CD4-positive, alpha-beta T cell treated with Interleukin-15 for 1 hour (primary cell): Measurements from ENCODE around the gene ZNF532.

Source experiments
- DNase-seq: peaks from one replicate; pipeline ENCODE4 v3.0.0-alpha.2; 2020

Gene ZNF532

DNA sequence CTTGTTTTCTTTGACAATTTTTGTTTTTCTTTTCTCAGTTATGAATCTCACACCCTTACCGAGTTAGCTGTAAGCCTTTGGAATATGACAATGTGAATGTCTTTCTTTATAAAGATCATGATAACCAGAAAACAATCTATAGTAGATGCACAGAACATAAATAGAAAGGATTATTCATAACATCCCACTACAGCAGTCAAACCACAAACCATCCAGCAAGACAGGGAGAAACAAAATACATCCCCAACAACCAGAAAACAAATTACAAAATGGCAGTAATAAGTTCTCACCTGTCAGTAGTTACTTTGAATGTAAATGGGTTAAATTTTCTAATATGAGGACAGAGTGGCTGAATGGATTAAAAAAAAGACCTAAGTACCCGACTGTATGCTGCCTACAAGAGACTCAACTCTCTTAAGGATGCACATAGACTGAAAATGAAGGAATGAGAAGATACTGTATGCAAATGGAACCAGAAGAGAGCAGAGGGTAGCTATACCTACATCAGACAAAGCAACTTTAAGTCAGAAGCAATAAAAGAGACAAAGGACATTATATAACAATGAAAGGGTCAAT, 124.6 kb downstream of the ZNF532 start:
- no peak for DNase-seq

DNA sequence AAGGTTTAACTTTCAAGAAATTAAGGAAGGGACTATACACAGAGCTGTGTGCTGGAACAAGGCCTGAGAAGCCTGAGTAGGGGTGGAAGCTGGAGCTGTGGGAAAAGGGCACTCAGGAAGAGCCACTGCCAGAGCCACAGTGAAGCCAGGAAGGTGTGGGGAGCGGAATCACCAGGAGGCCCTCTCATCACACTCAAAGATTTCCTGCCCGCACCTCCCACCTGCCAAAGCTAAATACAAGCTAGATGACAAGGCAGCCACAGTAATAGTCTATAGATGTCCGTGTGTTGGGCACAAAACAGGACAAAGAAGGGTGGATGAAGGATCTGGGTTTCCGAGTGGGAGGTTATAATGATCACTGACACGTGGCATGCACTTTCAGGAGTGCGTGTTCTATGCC, 126.0 kb downstream of the ZNF532 start:
- DNase-seq: no peak

DNA sequence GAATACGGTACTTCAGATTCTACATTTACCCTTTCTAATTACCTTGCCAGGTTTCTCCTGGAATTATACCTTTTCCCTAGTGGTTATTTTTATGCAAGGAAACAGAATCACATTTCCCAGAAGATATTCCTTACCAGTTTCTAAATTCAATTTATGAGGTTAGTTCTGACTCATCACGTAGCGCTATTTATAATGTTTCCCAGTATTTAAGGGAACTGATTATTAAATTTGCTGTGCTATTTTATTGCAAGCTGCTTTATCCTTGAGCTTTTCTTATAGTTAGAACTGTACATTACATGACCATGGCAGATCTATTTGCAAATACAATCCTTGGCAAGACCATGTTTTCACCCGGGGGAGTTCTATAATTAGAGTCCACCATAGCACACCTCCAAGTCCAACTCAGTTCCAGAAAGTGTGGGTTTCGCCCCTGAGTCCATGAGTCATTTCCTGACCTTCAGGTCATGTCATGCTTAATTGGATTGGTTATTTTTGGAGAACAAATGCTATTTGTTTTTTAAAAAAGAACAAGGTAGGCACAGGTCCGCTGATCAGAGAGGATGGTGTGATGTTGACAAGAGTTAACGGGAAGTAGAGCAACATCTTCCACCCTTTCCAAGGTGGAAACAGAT, 126.6 kb downstream of the ZNF532 start:
- no peak for DNase-seq

DNA sequence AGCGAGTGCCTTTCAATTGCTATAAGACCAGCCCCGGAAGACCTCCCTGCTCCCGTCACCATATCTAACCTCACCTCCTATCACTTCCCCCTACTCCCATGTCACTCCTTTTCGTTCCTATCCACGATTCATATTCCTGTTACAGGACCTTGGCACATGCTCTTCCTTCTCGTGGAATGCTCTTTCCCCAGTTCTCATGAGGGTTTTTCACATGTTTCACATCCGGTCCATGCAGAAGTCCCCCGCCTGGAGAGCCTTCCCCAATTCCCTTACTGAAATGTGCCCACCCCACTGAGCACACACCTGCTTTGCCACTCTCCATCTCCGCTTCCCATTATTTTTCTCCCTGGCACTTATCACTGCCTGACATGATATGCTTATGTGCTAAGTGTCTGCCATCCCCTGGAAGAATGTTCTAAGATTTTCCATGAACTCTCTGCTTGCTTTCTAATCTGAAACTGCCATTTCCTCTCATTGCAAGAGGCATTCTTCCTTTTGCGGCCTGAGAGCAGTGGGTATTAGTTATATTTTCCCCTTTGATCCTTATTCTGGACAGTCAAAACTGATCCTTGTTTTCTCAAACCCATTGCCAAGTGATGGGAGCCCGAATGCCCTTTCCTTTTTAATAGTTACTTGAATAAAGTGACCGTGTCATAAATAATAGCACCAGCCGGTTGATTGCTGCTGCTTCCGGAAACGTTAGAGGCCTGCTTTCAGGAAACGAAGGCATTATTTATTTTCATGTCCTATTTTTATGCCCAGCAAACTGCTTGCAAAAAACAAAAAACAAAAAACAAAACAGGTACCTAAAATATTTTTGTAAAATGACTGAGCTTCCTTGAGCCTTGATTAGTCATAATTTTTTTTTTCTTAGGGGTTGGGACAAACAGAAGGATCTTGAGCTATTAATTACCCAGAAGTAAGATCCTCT, 127.9 kb downstream of the ZNF532 start:
- no peak for DNase-seq

DNA sequence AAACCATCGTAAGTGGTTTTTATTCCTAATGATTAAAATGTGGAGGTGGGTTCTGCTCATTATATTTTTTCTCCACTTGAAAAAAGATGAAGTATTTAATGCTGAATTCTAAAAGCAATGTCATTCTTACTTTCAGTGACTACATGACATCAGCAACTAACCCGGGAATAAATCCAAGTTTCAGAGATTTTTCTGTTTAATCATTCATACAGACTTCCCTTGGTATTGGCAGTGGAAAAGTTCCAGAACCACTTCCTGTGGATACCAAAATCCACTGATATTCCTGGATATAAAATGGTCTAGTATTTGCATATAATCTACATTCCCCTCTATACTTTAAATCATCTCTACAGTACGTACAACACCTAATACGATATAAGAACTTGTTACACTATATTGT, 128.6 kb downstream of the ZNF532 start:
- no peak for DNase-seq

DNA sequence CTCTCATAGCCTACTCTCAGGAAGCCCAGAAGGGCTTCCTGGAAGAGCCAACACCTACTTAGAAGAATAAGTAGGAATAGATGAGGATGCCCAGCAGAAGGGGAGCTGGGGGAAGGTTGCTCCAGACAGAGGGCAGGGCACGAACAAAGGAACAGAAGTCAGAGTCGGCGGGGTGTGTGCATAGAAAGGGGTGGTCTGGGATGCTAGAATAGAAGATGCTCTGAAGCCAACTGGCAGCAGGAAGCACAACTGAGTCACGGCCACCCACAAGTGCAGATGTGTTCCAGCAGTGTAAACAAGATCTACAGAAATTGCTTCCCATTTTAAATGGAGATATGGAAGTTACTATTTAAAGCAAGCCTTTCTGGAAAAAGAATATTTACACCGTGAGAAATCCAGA, 131.0 kb downstream of the ZNF532 start:
- DNase-seq: no peak

DNA sequence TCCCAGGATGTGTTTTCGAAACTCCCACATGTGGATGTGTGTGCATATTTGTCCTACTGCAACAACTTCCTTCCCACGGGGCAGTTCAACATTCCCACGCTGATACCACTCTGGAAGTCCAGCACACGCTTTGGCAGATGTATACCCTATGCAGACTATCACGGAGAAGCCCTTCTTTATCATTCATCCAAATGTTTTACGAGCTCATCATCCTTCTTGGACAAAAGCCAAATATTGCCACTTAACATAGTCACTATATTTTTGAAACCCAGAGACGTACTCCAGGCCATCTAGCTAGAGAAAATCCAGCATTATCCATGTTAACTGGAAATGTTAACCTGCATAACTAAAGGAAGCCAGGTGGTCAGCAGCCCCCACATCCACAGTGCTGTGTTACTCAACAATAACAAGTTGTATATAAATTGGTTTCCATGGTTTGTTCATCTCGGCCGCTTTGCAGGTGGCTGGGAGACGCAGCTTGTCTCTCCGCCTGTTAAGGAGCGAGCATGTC, 131.5 kb downstream of the ZNF532 start:
- DNase-seq: no peak

DNA sequence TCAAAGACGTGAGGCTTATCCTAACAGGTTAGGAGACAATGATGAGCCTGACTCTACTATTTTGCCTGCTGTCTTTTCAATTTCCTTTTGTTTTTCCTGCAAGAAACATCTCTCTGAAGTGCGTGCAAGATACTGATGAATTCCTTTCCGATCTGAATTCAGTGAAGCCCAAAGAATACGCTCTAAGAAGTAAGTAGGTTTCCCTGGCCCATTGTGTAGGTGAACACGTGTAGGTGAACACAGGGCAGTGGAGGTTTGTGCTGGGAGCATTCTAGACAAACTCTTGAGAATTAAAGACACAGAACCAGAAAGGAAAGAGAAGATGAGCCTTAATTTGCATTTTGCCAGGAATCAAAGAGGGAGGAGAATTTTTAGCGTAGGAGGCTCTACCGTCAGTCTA, 132.0 kb downstream of the ZNF532 start:
- DNase-seq: no peak

DNA sequence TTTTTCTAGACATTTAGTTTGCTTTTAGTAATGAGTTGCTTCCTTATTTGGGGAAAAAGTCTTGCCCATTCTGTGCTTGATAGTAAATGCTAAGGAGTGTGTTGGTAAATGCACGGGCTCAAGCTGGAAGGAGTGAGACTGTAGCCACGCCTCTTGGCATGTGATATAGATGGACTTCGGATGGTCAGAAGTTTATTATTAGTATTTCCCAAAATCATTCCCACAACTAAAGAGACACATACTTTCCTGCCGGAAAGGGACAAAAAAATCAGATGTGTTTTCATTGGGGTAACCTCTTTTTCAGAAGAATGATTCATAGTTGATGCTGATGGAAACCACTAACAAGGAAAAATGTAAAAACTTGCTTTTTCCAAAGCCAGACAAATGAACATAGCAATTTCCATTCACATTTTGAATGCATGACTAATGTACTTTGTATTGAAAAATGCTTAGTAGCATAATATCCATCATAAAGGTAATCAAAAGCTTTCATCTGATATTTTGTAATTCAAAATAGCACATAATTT, 133.2 kb downstream of the ZNF532 start:
- DNase-seq: no peak

DNA sequence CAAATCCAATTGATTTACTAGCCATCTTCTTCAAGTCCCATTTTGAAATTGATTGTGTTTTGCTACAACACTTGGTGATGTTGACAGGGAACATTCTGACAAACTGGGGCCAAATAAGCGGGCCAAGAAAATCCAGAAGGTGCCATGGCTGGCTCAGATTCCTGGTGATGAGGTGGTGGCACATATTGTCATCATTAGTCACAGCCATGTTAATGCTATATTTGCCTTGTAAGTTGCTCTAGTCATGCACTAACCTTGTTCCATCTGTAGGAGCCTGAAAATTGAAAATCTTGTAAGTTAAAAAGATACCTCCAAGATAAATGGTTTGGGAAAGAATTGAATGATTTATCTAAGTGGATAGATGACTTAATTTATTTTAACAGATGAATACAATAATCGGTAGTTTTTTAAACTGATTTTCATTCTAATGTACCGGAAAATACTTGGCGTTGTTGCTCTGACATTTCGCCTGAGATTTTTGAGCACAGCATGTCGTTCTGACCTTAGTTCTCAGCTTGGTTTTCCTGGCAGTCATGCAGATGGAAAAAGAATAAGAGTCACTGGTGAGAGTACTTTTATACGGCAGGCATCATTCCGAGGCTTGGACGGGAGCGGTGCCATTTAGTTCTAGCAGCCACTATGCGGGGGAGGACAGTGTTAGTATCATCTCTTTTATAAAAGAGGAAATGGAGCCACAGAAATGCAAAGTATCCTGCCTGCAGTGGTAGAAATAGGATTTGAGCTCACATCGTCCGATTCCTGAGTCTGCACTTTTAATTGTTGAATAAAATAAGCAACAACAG, 133.9 kb downstream of the ZNF532 start:
- no peak for DNase-seq

DNA sequence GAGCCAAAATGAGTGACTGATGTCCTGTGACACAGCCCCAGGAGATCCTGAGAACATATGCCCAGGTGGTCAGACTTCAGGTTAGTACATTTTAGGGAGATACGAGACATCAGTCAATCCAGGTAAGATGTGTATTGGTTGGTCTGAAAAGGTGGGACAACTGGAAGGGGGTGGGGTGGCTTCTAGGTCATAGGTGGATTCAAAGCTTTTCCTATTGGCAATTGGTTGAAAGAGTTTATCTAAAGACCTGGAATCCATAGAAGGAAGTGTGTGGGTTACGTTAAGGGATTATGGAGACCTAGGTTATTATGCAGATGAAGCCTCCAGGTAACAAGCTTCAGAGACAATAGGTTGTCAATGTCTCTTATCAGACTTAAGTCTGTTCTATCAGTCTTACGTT, 136.5 kb downstream of the ZNF532 start:
- no peak for DNase-seq

DNA sequence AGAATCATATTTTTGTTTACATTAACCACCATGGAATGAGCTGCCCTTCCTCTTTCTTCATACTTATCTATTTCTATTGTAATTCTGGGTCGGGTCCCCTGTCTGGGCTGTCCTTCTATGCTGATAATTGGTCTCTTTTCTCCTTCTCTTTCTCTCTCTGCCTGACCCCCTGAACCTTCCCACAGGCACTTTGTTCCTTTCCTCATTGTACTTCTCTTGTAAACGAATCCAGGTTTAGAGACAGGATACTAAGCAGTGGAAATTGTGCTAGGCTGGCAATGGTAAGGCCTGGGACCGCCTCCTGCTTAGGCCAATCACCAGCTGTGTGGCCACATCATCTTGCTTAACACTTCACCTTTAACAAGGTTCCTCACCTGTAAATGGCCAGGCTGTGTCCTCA, 137.0 kb downstream of the ZNF532 start:
- DNase-seq: no peak

DNA sequence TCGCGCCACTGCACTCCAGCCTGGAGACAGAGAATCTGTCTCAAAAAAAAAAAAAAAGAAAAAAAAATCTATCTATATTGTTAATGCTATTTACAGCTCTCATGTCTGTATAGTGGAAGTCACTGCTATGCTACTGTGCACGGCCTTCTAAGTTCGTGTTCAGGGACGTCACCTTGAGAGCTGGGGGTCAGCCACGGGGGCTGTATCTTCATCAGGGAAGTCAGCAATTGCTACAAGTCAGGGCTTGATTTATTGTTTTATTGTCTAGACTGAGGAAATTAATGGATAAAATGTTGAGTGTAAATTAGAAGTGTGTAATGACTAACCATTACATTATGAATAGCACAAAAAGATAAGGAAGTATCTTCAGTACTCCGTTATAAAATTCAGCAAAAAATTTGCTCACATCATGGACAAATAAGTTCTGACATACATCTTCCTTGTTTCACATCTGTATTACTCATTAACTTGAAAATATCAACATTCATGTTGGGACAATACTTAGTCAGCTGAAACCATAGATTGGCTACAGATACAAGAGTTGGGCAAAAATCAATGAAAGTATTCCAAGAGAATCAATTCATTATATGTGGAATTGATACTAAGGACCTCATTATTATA, 138.4 kb downstream of the ZNF532 start:
- DNase-seq: no peak

DNA sequence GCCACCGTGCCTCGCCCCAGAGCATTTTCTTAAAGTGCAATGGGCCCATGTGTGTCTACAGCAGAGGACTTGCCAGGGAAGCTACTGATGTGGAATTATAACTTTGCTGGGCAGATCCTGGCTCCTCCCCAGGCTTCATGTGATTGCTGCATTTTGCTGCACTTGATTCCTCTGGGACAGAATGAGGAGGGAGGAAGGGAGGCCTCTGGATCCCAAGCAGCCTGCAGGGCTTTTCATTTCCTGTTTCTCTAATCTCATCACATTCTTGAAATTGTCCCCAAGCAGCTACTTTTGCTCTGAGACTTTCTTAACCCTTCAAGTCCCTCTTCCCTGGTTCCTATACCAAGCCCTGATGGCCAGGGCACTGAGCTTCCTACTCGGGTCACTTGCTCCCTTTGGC, 140.6 kb downstream of the ZNF532 start:
- DNase-seq: no peak

DNA sequence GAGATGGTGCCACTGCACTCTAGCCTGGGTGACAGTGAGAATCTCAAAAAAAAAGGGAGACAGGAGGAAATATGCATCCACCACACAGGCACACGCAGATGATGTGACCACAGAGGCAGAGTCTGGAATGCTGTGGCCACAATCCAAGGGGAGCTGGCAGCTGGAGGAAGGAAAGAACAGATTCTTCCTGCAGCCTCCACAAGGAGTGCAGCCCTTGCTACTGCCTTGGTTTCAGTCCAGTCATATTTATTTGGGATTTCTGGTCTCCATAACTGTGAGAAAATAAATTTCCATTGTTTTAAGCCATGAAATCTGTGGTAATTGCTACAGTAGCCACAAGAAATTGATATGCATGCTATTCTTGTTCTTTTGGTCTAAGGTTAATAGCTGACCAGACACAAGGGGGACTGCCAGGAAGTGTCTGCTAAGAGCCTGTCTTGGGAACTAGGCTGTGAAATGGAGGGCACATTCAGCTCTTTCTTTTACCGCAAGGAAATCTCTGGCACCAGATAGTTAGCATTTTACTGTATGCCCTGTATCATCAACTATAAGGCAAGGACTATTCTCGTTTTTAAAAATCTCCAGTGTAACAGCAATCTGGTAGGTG, 141.9 kb downstream of the ZNF532 start:
- no peak for DNase-seq

DNA sequence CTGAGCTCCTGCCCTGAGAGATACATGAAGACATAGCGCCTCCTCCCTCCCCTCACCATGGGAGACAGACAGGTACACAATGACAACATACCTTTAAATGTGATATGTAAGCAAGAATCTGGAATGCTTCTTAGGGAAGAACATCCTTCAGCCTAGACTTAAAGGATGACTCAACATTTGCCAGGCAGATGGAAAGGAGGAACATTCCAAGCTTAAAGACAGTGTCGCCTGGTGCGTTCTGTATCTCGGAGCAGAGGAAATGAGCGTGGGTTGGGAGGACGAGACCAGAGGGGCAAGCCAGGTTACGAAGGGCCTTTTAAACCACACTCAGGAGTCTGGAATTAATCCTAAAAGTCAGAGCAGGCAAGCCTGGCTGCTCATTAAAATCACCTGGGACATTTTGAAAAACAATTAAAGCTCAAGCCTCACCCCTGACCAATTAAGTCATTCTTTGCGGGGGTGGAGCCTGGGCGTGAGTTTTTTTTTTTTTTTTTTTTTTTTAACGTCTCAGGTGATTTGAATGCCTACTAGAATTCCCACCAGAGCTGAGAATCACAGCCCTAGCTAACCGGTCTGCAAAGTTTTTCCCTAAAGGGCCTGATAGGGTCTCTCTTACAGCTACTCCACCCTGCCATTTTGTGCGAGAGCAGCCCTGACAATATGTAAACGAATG, 143.8 kb downstream of the ZNF532 start:
- DNase-seq: no peak

DNA sequence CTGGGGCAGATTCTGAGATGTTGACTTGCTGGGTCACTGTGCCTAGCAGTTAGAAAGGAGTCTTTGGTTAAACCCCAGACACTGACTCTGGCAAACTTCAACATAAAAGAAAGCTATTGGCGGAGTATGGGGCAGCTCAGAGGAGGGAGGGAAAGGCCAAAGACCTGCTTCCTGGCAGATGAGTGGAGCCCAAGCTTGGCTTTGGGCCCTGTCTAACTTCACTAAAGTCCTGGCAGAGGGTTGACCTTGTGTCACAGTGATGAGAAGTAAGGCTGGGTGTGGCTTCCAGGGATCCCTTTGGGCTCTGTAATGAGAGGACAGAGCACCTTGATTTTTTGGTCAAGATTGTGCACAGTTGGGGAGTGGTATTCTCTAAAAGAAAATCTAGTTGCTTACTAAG, 145.2 kb downstream of the ZNF532 start:
- DNase-seq: no peak

DNA sequence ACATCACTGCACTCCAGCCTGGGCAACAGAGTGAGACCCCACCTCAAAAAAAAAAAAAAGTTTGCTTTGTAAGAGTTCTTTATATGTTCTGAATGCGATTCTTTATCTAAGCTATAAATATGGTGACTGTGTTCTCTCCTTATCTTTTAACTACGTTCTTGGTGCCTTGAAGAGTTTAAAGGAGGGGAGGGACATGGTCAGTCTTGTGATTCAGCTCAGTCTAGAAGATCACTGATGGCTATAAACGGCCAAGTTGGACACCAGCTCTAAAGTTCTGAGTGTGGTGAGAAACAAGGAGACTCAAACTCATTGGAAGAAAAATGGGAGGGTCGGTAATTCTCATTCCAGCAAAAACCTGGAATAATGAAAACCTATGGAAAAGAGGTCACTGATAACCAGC, 146.6 kb downstream of the ZNF532 start:
- no peak for DNase-seq

DNA sequence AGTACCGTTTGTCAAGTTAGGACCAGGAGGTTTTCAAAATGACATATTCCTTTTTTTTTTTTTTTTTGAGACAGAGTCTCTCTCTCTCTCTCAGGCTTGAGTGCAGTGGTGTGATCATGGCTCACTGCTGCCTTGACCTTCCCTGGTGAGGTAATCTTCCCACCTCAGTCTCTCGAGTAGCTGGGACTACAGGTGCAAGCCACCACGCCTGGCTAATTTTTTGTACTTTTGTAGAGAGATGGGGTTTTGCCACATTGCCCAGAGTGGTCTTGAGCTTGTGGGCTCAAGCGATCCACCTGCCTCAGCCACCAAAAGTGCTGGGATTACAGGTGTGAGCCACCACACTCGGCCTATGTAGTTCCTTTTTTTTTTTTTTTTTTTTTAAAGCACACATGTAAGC, 147.1 kb downstream of the ZNF532 start:
- no peak for DNase-seq

DNA sequence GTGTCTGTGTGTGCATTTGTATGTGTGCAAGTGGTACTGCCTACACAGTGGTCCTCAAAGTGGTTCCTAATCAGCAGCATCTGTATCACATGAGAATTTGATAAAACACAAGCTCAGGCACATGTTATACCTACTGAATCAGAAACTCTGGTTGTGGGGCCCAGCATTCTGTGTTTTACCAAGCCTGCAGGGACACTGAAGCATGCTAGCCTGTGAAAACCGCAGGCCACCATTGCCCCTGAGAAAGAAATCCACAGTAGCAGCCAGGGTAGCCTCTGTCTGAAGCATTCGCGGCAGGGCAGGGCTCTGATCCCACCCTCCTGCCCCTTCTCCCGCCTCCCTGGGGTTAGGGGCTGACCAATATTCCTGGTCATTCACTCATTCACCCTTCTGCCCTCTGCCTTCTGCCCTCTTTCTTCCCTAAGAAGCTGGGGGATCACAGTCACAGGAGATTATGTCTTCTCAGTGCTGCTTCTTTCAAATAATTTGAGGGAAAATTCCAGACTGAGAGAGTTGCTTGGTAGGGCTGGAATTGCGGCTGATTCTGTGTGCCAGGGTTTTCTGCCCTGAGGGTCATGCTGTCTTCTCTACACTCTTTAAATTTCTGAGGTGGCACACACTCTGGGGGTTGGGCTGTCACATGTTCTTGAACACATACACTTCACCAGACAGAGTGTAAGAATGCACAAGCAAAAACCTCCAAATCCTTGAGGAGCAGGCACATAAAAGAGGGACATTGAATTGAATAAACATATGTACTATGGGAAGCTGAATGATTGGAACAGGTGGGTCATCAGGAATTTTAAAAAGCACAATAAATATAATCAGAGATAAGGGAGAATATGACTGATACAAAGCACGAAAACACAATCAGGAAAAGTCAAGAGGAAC, 148.4 kb downstream of the ZNF532 start:
- no peak for DNase-seq
